T-helper 2 cell (primary cell): ENCODE data around the gene ZNF451.

ENCODE experiments used
- DNase-seq, 5 experiments: peaks; one replicate each; pipeline versions ENCODE4 v3.0.0 to v3.0.0-alpha.2; 2012 to 2022

Gene ZNF451

GRCh38 chr6:57094689-57095088 lies 4.7 kb downstream of the ZNF451 start:
- DNase-seq: no peak

DNA sequence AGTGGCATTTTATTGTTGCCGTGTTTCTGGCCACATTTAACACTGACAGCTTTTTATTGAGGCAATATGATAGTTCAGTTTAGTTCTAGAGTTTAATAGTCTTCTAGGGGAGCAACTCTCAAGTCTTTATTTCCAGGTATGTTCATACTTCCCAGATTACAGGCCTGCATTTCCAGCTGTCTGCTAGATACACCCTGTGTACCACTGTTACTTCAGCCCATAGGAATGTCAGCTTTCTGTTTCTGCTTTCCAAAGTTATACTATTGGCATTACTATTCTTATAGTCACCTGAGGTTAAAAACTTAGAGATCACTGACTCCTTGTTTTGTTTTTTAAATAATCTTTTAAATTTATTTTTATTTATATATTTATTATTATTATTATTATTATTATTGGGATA lies 7.6 kb downstream of the ZNF451 start:
- no peak for DNase-seq

GRCh38 chr6:57102976-57103375 lies 13.0 kb downstream of the ZNF451 start:
- no peak for DNase-seq

DNA sequence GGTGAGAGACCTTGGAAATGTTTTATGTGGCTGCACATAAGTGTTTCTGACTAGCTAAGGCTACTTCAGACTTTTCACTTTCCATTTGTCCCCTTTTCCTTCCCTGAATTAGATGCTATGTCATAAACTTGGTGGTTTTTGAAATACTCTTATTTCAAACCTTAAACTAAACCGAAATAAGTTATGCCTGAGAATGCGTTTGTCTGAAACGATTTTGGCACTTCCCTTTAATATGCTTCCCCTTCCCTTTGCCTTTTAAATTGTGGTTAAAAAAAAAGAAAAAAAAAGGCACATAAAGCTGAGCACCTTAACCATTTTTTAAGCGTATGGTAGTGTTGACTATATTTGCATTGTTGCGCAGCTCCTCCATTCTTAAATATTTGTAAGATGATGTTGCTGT lies 14.3 kb downstream of the ZNF451 start:
- DNase-seq: no peak

GRCh38 chr6:57106990-57107389 lies 17.0 kb downstream of the ZNF451 start:
- no peak for DNase-seq

- DNase-seq: no peak
These were observed 18.7 kb downstream of the ZNF451 start for GRCh38 chr6:57108691-57109090.

DNA sequence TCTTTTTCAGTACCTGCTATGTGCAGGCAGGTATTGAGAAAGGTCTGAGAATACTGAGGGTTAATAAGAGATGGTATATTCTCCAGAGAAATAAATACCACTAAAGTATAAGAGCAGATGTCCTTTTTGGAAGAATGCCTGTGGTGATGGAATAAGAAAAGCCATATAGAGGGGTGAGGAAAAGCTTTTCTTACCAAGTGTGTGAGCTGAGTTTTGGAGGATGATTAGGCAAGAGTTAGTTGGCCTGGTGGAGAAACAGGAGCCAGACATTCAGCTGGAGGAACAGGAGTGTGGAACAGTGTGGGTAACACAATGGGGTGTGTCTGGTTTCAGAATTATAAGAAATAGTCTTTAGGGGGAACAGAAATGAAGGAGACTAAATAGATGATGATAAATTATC lies 19.9 kb downstream of the ZNF451 start:
- DNase-seq: no peak

DNA sequence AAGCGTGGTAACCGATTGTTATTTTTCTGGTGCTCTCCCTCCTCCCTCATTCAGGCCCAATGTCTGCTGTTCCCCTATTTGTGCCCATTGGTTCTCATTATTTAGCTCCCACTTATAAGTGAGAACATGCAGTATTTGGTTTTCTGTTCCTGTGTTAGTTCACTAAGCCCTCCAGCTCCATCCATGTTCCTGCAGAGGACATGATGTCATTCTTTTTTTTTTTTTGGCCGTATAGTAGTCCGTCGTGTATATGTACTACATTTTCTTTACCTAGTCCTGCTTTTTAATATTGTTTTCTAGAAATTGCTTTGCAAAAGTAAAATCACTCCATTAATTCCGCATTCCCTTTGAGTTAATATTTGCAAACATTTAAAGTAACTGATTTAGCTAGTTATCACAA lies 23.1 kb downstream of the ZNF451 start:
- no peak for DNase-seq

DNA sequence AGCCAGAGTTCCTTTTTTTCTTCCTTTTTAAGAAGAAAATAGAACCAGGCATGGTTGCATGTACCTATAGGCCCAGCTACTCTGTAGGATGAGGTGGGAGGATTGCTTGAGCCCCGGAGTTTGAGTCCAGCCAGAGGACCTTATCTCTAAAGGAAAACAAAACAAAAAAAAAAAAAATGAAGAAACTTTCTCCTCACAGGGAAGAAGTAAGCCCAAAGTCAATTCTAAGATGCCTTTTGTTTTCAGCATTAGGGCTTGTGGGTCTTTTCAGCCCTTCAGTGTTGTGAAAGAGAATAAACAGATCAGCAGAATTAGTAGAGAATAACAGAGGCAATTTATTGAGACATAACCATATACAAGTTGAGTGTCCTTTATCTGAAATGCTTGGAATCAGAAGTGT lies 26.8 kb downstream of the ZNF451 start:
- DNase-seq: no peak

GRCh38 chr6:57117796-57118195 lies 27.8 kb downstream of the ZNF451 start:
- DNase-seq: no peak

DNA sequence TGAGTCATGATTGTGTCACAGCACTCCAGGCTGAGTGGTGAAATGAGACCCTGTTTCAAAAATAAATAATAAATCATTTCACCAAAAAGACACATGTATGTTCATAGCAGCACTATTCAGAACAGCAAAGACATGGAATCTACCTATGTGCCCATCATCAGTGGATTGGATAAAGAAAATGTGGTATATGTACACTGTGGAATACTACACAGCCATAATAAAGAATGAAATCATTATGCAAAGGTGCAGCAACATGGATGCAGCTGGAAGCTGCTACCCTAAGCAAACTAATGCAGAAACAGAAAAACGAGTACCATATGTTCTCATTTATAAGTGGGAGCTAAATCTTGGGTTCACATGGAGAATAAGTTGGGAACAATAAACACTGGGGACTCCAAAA lies 33.1 kb downstream of the ZNF451 start:
- no peak for DNase-seq

DNA sequence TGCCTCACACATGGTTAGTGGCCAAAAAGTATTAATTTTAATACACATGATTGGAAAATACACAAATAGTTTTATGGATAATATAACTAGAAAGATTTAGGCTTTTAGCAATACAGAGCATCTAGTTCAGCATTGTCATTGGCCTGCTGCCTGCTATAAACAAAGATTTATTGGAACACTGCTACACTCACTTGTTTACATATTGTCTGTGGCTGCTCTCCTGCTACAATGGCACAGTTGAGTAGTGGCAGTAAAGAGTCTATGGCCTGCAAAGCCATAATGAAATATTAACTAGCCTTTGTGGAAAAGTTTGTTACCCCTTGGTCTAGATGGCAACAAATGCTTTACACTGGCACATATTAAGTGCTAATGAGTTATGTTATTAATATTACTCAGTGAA lies 37.8 kb downstream of the ZNF451 start:
- no peak for DNase-seq

- DNase-seq: peak in 1 of 5 experiments; percentile 32
These were observed 40.7 kb downstream of the ZNF451 start for GRCh38 chr6:57130661-57131177.

DNA sequence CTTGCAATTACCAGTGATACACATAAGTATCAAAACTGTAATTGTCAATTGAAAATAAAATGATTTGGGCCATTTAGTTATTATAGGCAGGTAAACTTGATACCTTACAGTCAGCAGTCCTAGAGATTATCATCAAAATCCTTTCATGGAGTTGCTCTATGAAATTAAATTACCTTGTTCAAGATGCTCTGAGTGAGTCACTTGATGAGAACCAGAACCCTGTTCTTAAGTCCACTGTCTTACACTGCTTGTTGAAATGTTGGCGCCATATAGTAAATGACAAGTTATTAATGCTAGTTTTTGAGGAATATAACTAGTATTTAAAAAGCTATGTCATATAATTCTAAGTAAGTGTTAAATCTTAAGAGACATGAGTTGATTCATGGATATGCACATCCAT lies 45.0 kb downstream of the ZNF451 start:
- no peak for DNase-seq

GRCh38 chr6:57135885-57136284 lies 45.9 kb downstream of the ZNF451 start:
- DNase-seq: no peak

GRCh38 chr6:57137350-57137749 lies 47.4 kb downstream of the ZNF451 start:
- DNase-seq: peak in 1 of 5 experiments; percentile 44

DNA sequence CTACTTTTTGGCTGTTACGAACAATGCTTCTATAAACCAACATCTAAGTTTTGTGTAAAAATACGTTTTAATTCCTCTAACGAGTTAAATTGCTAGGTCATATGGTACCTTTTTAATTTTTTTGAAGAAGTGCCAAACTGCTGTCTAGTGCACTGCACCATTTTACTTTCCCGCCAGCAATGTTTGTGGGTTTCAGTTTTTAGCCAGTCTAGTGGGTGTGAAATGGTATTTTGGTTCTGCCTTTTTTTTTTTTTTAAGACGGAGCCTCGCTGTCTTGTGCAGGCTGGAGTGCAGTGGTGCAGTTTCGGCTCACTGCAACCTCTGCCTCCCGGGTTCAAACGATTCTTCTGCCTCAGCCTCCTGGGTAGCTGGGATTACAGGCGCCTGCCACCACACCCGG lies 48.0 kb downstream of the ZNF451 start:
- DNase-seq: no peak

DNA sequence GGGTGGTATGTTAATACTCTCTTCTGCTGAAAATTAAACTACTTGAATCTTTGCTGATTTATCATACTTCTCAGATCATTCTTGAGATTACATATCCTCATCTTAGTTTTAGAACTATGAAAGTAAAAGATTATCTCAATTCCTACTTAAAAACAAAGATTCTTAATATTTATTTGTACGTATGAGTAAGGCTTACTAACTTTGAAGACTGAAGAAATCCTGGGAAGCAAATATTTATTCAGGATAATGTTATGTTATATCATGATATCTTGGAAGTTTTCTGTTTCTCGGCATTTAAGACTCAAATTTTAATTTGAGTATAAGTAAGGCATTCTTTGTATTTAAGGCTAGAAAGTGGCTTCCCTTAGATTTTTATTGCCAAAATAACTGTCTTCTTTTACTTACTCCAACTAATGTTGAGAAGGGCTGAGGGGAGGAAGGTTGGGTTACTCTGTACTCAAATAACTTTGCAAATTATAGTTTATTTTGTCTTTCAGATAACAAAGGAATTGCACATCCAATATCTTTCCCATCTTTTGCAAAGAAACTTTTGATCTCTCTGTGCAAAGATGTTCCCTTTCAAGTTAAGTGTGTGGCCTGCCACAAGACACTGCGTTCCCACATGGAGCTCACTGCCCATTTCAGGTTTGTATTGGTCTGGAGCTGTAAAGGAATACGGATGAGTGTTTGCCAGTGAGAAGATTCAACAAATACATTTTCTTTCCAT lies 51.6 kb downstream of the ZNF451 start:
- DNase-seq: no peak

DNA sequence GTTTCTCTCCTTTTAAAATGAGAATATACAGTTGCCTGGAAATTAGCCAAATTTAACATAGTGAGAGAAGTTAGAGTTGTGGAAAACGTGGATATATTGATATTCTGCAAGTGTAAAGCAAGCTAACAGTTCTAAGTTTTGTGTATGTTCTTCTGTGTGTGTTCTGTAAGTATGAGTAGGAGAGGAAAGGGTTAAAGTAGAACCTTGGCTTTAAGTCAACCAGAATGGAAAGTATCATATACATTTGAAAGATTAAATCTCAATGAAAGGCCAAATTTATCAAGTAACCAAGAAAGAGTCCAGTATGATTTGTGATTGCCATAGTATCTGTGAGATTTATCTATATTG lies 52.2 kb downstream of the ZNF451 start:
- no peak for DNase-seq

- DNase-seq: no peak
These were observed 53.7 kb downstream of the ZNF451 start for GRCh38 chr6:57143690-57144089.

DNA sequence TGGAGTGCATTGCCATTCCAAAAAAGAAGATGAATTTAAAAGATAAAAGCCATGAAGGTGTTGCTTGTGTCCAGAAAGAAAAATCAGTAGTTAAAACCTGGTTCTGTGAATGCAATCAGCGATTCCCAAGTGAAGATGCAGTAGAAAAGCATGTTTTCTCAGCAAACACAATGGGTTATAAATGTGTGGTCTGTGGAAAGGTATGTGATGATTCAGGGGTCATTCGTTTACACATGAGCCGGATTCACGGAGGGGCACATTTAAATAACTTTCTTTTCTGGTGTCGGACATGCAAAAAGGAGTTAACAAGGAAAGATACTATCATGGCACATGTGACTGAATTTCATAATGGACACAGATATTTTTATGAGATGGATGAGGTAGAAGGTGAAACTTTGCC lies 57.4 kb downstream of the ZNF451 start:
- DNase-seq: no peak

GRCh38 chr6:57147955-57148858 lies 58.2 kb downstream of the ZNF451 start:
- DNase-seq: peak in 1 of 5 experiments; percentile 91

DNA sequence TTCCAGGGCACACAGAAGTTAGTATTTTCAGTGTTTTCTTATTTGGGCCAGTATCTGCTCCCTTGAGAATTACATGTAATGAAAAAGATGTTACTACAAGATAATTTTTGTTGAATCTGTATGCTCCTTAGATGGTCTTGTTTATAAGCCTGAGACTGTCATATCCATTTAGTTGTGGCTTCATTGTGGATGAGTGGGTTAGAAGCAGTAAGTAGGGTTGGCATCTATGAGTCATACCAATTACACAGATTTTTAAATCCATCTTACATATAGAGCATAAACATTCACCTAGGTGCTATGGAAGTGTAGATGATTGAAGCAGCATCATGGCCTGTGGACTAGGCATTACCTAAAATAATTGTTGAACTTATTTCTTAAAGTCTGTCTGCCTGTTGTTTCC lies 68.7 kb downstream of the ZNF451 start:
- DNase-seq: peak in 1 of 5 experiments; percentile 86

GRCh38 chr6:57159127-57159526 lies 69.1 kb downstream of the ZNF451 start:
- DNase-seq: peak in 1 of 5 experiments; percentile 39
